Bronchial epithelial cell (primary cell): ENCODE measurements around the gene HTRA1. TPM values are rescaled to one million over a fixed set of nuclear protein-coding genes. Genes with fewer than 3 reads are reported as not detected.

Experiments used
- DNase-seq: peaks from one replicate; pipeline ENCODE4 v3.0.0-alpha.2; 2010; ENCODE audit warnings: low read depth
- FAIRE-seq: peaks from 2 replicates; lab custom pipeline; 2011; peaks lifted over from hg19 to GRCh38; lab: Jason Lieb, UNC
- H3K27me3 ChIP-seq: 2 replicates; pipeline ENCODE4 v1.5.1; 2011; ENCODE audit warnings: low read length; ENCODE audit not compliant: control insufficient read depth, insufficient read depth
- H3K36me3 ChIP-seq: 2 replicates; pipeline ENCODE4 v1.5.1; 2011; ENCODE audit warnings: low read length; ENCODE audit not compliant: control insufficient read depth, insufficient read depth
- H3K4me3 ChIP-seq: 2 replicates; pipeline ENCODE4 v1.5.1; 2011; ENCODE audit warnings: mild to moderate bottlenecking, low read depth, low read length, control low read depth
- CTCF ChIP-seq: IDR thresholded peaks from 2 replicates; pipeline ENCODE4 v1.5.1; 2011; ENCODE audit warnings: mild to moderate bottlenecking, moderate library complexity, low read length, control low read depth, inconsistent platforms; ENCODE audit not compliant: insufficient read depth, severe bottlenecking
- total RNA-seq: library from RNA; depleted of rRNA; stranded (reverse); fragments of >200 nt; gene quantifications from 2 replicates; pipeline ENCODE4 v1.2.1, GENCODE V29; 2014

The HTRA1 gene
- total RNA-seq, 1 donor from 2014 or later = 80.3 TPM

GRCh38 chr10:122498521-122498920 is 37.2 kb downstream of the HTRA1 start:
- Histone ChIP-seq H3K4me3 (no peak overlapping the region), H3K36me3 (peaks cover 1% of the 10 kb centered on the region), H3K27me3 (no peaks in the 10 kb centered on the region)
- TF ChIP-seq CTCF = no peak
- DNase-seq (no peak), FAIRE-seq (no peak)

- peaks cover 1% of the 10 kb centered on the region for H3K36me3 ChIP-seq
- no peak for DNase-seq
- no peaks in the 10 kb centered on the region for H3K27me3 ChIP-seq
- no peak overlapping the region for H3K4me3 ChIP-seq
- FAIRE-seq = no peak
- no peak for TF ChIP-seq CTCF
Measured at GRCh38 chr10:122499012-122499411, 37.7 kb downstream of the HTRA1 start.

- no peak for TF ChIP-seq CTCF
- H3K36me3 ChIP-seq = peaks cover 1% of the 10 kb centered on the region
Measured at GRCh38 chr10:122499491-122499941, 38.2 kb downstream of the HTRA1 start.

GRCh38 chr10:122500194-122500593 is 38.8 kb downstream of the HTRA1 start:
- TF ChIP-seq CTCF = no peak
- DNase-seq = no peak
- FAIRE-seq = no peak
- peaks cover 1% of the 10 kb centered on the region for H3K36me3 ChIP-seq
- H3K4me3 ChIP-seq = no peak overlapping the region
- H3K27me3 ChIP-seq = no peaks in the 10 kb centered on the region

More at GRCh38 chr10:122499491-122499941, 38.2 kb downstream of the HTRA1 start:
- no peak for FAIRE-seq
- no peak for DNase-seq
- Histone ChIP-seq H3K27me3 (no peaks in the 10 kb centered on the region), H3K4me3 (no peak overlapping the region)

- Histone ChIP-seq H3K27me3 (no peaks in the 10 kb centered on the region), H3K4me3 (no peak overlapping the region), H3K36me3 (peaks cover 1% of the 10 kb centered on the region)
- TF ChIP-seq CTCF = no peak
- FAIRE-seq (no peak), DNase-seq (no peak)
Measured at GRCh38 chr10:122500726-122501125, 39.4 kb downstream of the HTRA1 start.

GRCh38 chr10:122503012-122503411 is 41.7 kb downstream of the HTRA1 start:
- Histone ChIP-seq H3K4me3 (no peak overlapping the region), H3K36me3 (peaks cover 1% of the 10 kb centered on the region), H3K27me3 (no peaks in the 10 kb centered on the region)
- no peak for FAIRE-seq
- TF ChIP-seq CTCF = no peak
- DNase-seq = no peak
